Measurements from ENCODE around the gene SMTNL2.

Gene SMTNL2

GRCh38 chr17:4625181-4625617, 40.9 kb downstream of the SMTNL2 start:
- no peak overlapping the region for H3K27ac ChIP-seq
- TF ChIP-seq CTCF (IDR thresholded peaks at IDR 0.05), result no peak
- DNase-seq (ENCODE audit: low spot score), result no peak

GRCh38 chr17:4626734-4627256, 42.5 kb downstream of the SMTNL2 start:
- DNase-seq (ENCODE audit: low spot score), result no peak
- no peak overlapping the region for H3K4me3 ChIP-seq
- no peak overlapping the region for H3K27ac ChIP-seq
- TF ChIP-seq CTCF (IDR thresholded peaks at IDR 0.05), result no peak

More at GRCh38 chr17:4625181-4625617, 40.9 kb downstream of the SMTNL2 start:
- no peak overlapping the region for H3K4me3 ChIP-seq

- no peak for DNase-seq (ENCODE audit: low spot score)
- no peak for TF ChIP-seq CTCF (IDR thresholded peaks at IDR 0.05)
- Histone ChIP-seq H3K27ac (no peak overlapping the region), H3K4me3 (no peak overlapping the region)
Measured at GRCh38 chr17:4631431-4631830, 47.1 kb downstream of the SMTNL2 start.

GRCh38 chr17:4631836-4632580, 47.7 kb downstream of the SMTNL2 start:
- no peak for TF ChIP-seq CTCF (IDR thresholded peaks at IDR 0.05)
- no peak for DNase-seq (ENCODE audit: low spot score)
- Histone ChIP-seq H3K27ac (no peak overlapping the region), H3K4me3 (no peak overlapping the region)

GRCh38 chr17:4632581-4632920, 48.2 kb downstream of the SMTNL2 start:
- TF ChIP-seq CTCF (IDR thresholded peaks at IDR 0.05), result no peak
- Histone ChIP-seq H3K4me3 (no peak overlapping the region), H3K27ac (no peak overlapping the region)
- no peak for DNase-seq (ENCODE audit: low spot score)

GRCh38 chr17:4633643-4634042, 49.3 kb downstream of the SMTNL2 start:
- Histone ChIP-seq H3K27ac (no peak overlapping the region), H3K4me3 (no peak overlapping the region)
- no peak for TF ChIP-seq CTCF (IDR thresholded peaks at IDR 0.05)
- no peak for DNase-seq (ENCODE audit: low spot score)

- DNase-seq (ENCODE audit: low spot score), result no peak
- H3K4me3 ChIP-seq, result no peak overlapping the region
- H3K27ac ChIP-seq, result no peak overlapping the region
- TF ChIP-seq CTCF (IDR thresholded peaks at IDR 0.05), result no peak
Measured at GRCh38 chr17:4634976-4635375, 50.6 kb downstream of the SMTNL2 start.

Data from coronary artery (tissue), 2 donors.